Activated T-cell treated with anti-CD3 and anti-CD28 coated beads for 1 hour (primary cell): ENCODE results near the gene PACC1.

Source experiments
- DNase-seq: peaks from one replicate; pipeline ENCODE4 v3.0.0-alpha.2; 2020; ENCODE audit warnings: low read depth

PACC1 gene

GRCh38 chr1:212437179-212437798 lies 22.6 kb upstream of the PACC1 start:
- no peak for DNase-seq

GRCh38 chr1:212434992-212435391 lies 20.3 kb upstream of the PACC1 start:
- no peak for DNase-seq

GRCh38 chr1:212433577-212434462 lies 19.1 kb upstream of the PACC1 start:
- no peak for DNase-seq

GRCh38 chr1:212432661-212433576 lies 18.2 kb upstream of the PACC1 start, which contains the start of gene NENF:
NENF (plus strand) TSS chr1:212432920; CDS start chr1:212432944, 24 bp downstream.
- peak; percentile 67 for DNase-seq

GRCh38 chr1:212432272-212432660 lies 17.6 kb upstream of the PACC1 start:
- DNase-seq = no peak

GRCh38 chr1:212431644-212432043 lies 17.0 kb upstream of the PACC1 start:
- DNase-seq = no peak

GRCh38 chr1:212430955-212431394 lies 16.3 kb upstream of the PACC1 start:
- no peak for DNase-seq

- no peak for DNase-seq
Measured at GRCh38 chr1:212430416-212430815, 15.7 kb upstream of the PACC1 start.

GRCh38 chr1:212428496-212428895 lies 13.8 kb upstream of the PACC1 start:
- no peak for DNase-seq

GRCh38 chr1:212423879-212424278 lies 9.2 kb upstream of the PACC1 start:
- DNase-seq = no peak

GRCh38 chr1:212421165-212421564 lies 6.5 kb upstream of the PACC1 start:
- no peak for DNase-seq

GRCh38 chr1:212415107-212415841 lies 588 bp upstream of the PACC1 start:
- no peak for DNase-seq

- DNase-seq = no peak
Measured at GRCh38 chr1:212413902-212414327, 771 bp downstream of the PACC1 start.

- DNase-seq = no peak
Measured at GRCh38 chr1:212412374-212412773, 2.3 kb downstream of the PACC1 start.

GRCh38 chr1:212410231-212410820 lies 4.4 kb downstream of the PACC1 start:
- DNase-seq = no peak

GRCh38 chr1:212402666-212403321 lies 11.9 kb downstream of the PACC1 start:
- DNase-seq = no peak

GRCh38 chr1:212401838-212402582 lies 12.7 kb downstream of the PACC1 start:
- DNase-seq = no peak

- no peak for DNase-seq
Measured at GRCh38 chr1:212401042-212401441, 13.6 kb downstream of the PACC1 start.

GRCh38 chr1:212397171-212397570 lies 17.5 kb downstream of the PACC1 start:
- DNase-seq = no peak

GRCh38 chr1:212396638-212397037 lies 18.0 kb downstream of the PACC1 start:
- no peak for DNase-seq
